BE2C (cell line): ENCODE data around the gene PEAR1.

ENCODE experiments used
- DNase-seq: peaks from one replicate; pipeline ENCODE4 v3.0.0-alpha.2; 2020
- H3K27me3 ChIP-seq: fragments of 250-450 bp; sonication (Bioruptor Pico); 2 replicates; pipeline ENCODE4 v1.5.1; 2020; ENCODE audit warnings: mild to moderate bottlenecking
- H3K36me3 ChIP-seq: fragments of 250-450 bp; sonication (Bioruptor Pico); 2 replicates; pipeline ENCODE4 v1.5.1; 2020; ENCODE audit warnings: mild to moderate bottlenecking
- H3K4me1 ChIP-seq: fragments of 250-450 bp; sonication (Bioruptor Pico); 2 replicates; pipeline ENCODE4 v1.5.1; 2020
- H3K4me3 ChIP-seq: 2 replicates; pipeline ENCODE4 v1.5.1; 2011; ENCODE audit warnings: low read depth, low read length
- H3K9me3 ChIP-seq: fragments of 250-450 bp; sonication (Bioruptor Pico); 2 replicates; pipeline ENCODE4 v1.5.1; 2020
- TF ChIP-seq, protein P1 (sequence below): IDR thresholded peaks from 2 replicates; pipeline ENCODE4 v1.5.1; 2012; ENCODE audit warnings: mild to moderate bottlenecking, low read depth, low read length

PEAR1 gene

DNA sequence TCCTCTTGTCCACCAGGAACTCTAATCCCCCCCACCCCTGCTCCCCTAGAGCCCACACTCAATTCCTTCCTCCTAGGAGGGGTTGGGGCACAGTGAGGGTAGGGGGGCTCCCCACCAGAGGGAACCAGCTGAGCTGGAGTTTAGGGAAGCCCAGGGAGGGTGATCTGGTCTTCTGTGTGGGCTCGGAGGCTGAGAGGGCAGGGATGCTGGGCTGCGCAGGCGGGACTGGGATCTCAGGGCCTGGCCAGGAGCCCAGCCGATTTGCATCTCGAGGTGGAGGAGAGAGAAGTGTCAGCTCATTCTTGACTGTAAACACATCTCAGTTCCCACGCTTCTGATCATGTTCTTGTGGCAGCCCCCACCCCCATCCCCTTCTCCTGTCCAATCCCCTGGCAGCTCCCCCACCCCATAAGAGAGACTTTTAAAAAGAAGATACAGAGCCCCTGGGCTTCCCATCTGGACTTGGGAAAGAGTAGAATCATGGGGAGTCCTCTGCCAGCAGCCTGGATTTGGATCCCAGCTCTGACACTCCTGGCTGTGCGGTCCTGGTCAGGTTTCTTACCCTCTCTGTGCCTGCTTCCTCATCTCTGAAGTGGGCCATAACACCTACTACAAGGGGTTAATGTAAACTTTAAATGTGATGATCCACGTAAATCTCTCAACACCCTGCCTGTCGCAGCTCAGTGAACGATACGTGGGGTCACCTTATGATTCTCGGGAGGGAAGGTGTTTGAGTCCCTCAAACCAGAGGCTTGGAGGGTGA lies 6.6 kb downstream of the PEAR1 start:
- peaks cover 40% of the 10 kb centered on the region for H3K4me1 ChIP-seq
- H3K36me3 ChIP-seq, result no peaks in the 10 kb centered on the region
- no peaks in the 10 kb centered on the region for H3K27me3 ChIP-seq
- TF ChIP-seq, protein P1, sequence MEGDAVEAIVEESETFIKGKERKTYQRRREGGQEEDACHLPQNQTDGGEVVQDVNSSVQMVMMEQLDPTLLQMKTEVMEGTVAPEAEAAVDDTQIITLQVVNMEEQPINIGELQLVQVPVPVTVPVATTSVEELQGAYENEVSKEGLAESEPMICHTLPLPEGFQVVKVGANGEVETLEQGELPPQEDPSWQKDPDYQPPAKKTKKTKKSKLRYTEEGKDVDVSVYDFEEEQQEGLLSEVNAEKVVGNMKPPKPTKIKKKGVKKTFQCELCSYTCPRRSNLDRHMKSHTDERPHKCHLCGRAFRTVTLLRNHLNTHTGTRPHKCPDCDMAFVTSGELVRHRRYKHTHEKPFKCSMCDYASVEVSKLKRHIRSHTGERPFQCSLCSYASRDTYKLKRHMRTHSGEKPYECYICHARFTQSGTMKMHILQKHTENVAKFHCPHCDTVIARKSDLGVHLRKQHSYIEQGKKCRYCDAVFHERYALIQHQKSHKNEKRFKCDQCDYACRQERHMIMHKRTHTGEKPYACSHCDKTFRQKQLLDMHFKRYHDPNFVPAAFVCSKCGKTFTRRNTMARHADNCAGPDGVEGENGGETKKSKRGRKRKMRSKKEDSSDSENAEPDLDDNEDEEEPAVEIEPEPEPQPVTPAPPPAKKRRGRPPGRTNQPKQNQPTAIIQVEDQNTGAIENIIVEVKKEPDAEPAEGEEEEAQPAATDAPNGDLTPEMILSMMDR, result no peak
- no peak for DNase-seq
- H3K9me3 ChIP-seq, result no peaks in the 10 kb centered on the region
- H3K4me3 ChIP-seq, result no peak overlapping the region

DNA sequence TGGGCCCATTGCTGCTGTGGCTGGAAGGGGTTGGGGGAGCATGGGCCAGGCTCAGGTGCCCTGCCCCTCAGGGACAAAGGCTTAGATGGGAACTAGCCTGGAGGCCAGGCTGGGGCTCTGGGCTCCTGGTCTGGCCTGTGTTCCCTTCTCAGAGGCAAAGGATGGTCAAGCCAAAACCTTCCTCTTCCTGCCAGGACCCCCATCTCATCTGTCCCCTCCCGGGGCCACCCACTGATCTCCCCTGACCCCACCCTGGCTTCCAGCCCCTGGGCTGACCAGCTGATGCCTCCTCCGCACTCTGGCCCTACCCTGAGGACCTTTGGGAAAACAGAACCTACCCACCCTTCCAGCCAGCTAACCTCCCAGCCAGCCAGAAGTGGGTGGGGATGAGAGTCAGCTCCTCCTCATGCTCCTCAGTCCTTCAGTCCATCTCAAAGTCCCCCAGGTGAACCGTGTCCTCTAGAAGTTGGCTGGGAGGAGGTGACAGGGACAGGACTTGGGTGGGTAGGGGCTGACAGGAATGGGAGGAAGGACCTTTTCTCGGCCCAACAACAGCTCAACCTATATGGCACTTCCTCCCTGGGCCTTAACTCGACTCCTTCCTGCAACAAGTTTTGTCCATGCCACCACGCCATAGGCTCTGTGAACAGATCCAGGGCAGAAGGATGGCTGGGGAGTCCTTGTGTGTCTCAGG lies 7.5 kb downstream of the PEAR1 start:
- Histone ChIP-seq H3K27me3 (no peaks in the 10 kb centered on the region), H3K9me3 (no peaks in the 10 kb centered on the region), H3K36me3 (no peaks in the 10 kb centered on the region), H3K4me3 (no peak overlapping the region), H3K4me1 (peaks cover 33% of the 10 kb centered on the region)
- no peak for DNase-seq
- TF ChIP-seq, protein P1, result no peak

DNA sequence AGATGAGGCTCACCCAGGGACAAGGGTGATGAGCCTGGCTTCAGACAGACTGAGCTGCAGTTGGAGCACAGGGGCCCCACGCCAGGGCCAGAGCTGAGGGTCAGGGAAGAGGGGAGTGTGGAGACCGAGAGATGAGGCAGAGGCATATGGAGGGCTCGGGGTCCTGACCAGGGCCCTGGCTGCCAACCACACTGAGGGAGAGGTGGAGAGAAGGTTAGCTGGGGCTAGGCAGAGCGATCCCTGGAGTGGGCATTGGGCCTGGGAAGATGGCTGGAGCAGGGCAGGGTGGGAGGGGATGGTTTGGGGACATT lies 8.0 kb downstream of the PEAR1 start:
- H3K27me3 ChIP-seq, result no peaks in the 10 kb centered on the region
- no peak overlapping the region for H3K4me3 ChIP-seq
- peaks cover 30% of the 10 kb centered on the region for H3K4me1 ChIP-seq
- TF ChIP-seq, protein P1, result no peak
- no peaks in the 10 kb centered on the region for H3K36me3 ChIP-seq
- no peaks in the 10 kb centered on the region; the same call in 1 of the 2 replicates for H3K9me3 ChIP-seq
- DNase-seq, result no peak

DNA sequence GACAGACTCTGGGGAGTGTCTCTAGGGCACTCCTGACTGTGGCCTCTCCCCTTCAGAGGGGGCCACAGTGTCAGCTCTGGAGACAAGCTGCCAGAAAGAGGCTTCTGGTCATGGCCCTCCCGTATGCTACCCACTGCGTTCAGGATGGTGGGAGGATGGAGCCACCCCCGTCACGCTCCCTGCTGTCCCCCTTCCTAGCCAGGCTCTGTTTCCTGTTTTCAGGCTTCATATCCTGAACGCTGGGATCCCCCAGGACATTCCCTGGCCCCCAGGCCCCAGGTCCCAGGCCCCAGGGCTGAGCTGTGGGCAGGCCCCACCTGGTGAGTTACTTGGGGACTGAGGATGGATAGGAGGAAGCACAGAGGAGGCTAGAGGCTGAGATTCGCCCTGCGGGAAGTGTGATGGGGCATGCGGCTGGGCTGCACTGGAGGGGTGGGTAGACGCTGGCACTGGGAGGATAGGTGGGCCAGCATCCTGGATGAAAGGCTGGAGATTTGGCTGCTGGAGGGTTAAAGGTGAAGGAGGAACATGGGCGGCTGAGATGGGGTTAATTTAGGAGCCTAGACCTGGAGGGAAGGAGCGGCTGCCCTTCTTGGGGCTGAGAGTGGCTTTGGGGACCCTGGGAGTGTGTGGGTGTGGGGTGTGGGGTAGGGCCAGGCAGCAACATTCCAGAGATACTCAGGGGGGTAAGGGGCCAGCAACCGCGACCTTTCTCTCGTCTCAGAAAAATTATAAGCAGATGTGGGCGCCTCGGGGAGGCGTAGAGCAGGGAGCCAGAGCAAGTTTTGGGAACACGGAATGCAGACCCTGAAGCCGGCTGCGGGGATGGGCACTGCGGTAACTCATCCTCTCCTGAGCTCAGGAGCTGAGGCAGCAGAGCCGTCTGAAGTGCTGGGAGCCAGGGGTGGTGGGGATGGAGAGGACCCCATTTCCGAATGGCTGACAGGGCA lies 8.7 kb downstream of the PEAR1 start:
- Histone ChIP-seq H3K4me1 (peaks cover 23% of the 10 kb centered on the region), H3K27me3 (no peaks in the 10 kb centered on the region), H3K4me3 (no peak overlapping the region), H3K9me3 (no peaks in the 10 kb centered on the region; the same call in 1 of the 2 replicates), H3K36me3 (no peaks in the 10 kb centered on the region)
- TF ChIP-seq, protein P1, result no peak
- DNase-seq, result no peak

DNA sequence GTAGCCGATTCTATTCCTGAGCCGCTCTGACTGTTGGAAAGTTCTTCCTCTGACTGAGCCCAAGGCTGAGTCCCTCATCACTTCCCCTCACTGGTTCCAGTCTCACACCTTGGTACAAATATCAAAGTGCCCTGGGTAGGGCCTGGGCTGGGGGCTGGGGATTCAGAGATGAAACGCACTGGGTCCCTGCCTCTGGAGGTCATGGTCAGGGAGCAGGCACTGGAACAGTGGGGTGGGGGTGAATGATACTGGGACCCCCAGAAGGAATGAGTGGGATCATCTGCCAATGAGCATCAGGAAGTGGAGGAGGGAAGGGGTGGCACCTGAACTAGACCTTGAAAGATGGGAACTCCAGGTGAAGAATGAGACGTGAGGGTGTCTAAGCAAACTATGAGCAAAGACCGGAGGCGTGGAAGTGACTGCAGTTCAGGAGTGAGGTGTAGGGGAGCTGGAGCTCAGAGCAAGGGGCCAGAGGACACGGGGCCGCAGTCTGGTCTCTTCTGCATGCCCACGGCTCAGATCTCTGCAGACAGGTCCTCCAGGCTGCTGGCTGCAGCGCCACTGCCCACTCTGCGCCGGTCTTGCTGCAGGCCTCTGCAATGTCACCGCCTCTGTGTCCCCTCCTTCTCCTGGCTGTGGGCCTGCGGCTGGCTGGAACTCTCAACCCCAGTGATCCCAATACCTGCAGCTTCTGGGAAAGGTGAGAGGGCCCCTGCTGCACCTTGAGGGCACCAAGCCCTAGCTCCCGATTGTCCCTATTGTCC lies 10.0 kb downstream of the PEAR1 start:
- DNase-seq, result no peak
- Histone ChIP-seq H3K4me1 (peaks cover 10% of the 10 kb centered on the region), H3K4me3 (no peak overlapping the region), H3K9me3 (no peaks in the 10 kb centered on the region; the same call in 1 of the 2 replicates), H3K27me3 (no peaks in the 10 kb centered on the region), H3K36me3 (no peaks in the 10 kb centered on the region)
- TF ChIP-seq, protein P1, result no peak
